Measurements from ENCODE around the gene MBD3L2B.
"Not testable (repeated sequence)": the region's sequence is repeated elsewhere in the genome, so short reads cannot be mapped to it uniquely, and the experiment has no call there.

Gene MBD3L2B

DNA sequence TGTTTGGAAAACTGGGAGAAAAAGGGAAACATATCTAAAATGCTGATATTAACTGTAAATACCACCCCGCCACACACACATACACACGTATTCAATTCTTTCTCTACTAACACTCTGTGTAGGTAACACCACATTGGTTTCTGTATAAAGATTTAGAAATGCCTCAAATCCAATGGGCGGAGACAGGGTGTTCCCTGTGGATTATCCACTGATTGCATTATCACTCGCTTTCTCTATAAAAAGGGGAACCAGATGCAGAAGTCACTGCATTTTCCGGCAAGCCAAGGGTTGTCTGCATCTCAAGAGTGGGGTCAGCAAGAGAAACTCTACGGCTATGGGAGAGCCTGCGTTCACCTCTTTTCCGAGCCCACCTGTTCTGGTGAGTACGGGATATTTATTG lies 9.0 kb upstream of the MBD3L2B start, which contains the start of gene MBD3L5:
MBD3L5 (plus strand) TSS at position 301 of the 400 bp plus-strand sequence; CDS start at position 335, 34 bp downstream.
- H3K4me1 ChIP-seq; H3K4me3 ChIP-seq; H3K9me3 ChIP-seq; intact Hi-C loops (cut with DNase I; ENCODE audit: low total_unique reads); H3K36me3 ChIP-seq; DNase-seq; H3K27ac ChIP-seq; H3K27me3 ChIP-seq: not testable (repeated sequence)

DNA sequence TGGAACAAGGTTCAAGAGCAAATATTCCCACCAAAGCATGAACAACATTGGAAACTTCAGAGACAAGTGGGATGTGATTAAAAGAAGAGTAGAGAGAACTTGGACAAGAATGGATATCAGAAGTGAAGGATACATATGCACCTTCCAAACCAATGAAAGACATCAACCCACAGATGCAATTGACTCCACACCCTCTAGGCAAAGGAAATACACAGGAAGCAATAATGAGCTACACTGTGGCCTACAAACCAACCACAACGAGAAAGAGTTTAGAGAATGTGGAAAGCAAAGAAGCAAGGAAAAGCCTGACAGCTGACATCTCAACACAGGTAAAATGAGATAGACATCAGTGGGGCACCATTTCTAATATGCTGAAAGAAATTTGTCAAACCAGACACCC lies 7.6 kb upstream of the MBD3L2B start:
- H3K27ac ChIP-seq; H3K27me3 ChIP-seq; H3K36me3 ChIP-seq; intact Hi-C loops (cut with DNase I; ENCODE audit: low total_unique reads); H3K4me1 ChIP-seq; DNase-seq; H3K9me3 ChIP-seq; H3K4me3 ChIP-seq: not testable (repeated sequence)

DNA sequence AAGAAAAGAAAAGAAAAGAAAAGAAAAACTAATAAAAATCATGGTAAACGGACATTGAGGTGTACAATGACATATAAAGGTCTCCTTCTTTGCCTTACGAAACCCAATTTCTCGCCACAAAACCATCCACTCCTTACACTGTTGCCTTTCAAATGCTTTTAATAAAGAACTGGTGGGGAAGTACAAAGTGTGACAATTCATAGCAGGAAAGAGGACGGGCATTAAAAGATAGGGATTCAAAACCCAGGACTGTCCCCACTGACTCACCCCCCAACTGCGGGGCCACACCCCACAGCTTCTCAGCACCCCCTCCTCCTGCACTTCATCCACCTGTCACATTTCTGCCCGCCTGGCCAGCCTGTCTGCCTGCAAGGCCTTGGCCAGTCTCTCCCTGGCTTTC lies 2.4 kb downstream of the MBD3L2B start:
- intact Hi-C loops (cut with DNase I; ENCODE audit: low total_unique reads) = no loop called here
- Histone ChIP-seq H3K27ac (no peak overlapping the region), H3K27me3 (no peaks in the 10 kb centered on the region), H3K9me3 (no peaks in the 10 kb centered on the region), H3K4me1 (no peaks in the 10 kb centered on the region), H3K36me3 (no peaks in the 10 kb centered on the region), H3K4me3 (no peak overlapping the region)
- TF ChIP-seq, protein P1, sequence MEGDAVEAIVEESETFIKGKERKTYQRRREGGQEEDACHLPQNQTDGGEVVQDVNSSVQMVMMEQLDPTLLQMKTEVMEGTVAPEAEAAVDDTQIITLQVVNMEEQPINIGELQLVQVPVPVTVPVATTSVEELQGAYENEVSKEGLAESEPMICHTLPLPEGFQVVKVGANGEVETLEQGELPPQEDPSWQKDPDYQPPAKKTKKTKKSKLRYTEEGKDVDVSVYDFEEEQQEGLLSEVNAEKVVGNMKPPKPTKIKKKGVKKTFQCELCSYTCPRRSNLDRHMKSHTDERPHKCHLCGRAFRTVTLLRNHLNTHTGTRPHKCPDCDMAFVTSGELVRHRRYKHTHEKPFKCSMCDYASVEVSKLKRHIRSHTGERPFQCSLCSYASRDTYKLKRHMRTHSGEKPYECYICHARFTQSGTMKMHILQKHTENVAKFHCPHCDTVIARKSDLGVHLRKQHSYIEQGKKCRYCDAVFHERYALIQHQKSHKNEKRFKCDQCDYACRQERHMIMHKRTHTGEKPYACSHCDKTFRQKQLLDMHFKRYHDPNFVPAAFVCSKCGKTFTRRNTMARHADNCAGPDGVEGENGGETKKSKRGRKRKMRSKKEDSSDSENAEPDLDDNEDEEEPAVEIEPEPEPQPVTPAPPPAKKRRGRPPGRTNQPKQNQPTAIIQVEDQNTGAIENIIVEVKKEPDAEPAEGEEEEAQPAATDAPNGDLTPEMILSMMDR (IDR thresholded peaks at IDR 0.05) = no peak
- DNase-seq = no peak

DNA sequence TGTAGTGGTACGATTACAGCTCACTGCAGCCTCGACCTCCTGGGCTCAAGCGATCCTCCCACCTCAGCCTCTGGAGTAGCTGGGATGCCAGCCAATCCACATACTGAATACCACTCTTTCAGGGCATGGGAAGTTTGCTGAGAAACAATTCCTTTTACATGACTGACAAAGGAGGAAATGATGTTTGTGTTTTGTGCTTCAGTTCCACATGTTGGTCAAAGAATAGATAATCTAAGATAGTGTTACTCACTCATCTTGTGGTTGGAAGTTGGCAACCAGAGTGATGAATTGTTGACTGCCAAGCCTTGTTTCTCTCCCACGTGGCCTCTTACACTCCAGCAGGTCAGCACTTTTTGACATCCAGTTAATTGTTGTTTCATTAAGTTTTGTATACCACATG lies 7.6 kb downstream of the MBD3L2B start:
- Histone ChIP-seq H3K9me3 (no peaks in the 10 kb centered on the region), H3K4me3 (no peak overlapping the region), H3K27ac (no peak overlapping the region), H3K36me3 (no peaks in the 10 kb centered on the region), H3K4me1 (no peaks in the 10 kb centered on the region), H3K27me3 (no peaks in the 10 kb centered on the region)
- no peak for DNase-seq
- intact Hi-C loops (cut with DNase I; ENCODE audit: low total_unique reads) = no loop called here
- TF ChIP-seq, protein P1 (IDR thresholded peaks at IDR 0.05) = no peak

DNA sequence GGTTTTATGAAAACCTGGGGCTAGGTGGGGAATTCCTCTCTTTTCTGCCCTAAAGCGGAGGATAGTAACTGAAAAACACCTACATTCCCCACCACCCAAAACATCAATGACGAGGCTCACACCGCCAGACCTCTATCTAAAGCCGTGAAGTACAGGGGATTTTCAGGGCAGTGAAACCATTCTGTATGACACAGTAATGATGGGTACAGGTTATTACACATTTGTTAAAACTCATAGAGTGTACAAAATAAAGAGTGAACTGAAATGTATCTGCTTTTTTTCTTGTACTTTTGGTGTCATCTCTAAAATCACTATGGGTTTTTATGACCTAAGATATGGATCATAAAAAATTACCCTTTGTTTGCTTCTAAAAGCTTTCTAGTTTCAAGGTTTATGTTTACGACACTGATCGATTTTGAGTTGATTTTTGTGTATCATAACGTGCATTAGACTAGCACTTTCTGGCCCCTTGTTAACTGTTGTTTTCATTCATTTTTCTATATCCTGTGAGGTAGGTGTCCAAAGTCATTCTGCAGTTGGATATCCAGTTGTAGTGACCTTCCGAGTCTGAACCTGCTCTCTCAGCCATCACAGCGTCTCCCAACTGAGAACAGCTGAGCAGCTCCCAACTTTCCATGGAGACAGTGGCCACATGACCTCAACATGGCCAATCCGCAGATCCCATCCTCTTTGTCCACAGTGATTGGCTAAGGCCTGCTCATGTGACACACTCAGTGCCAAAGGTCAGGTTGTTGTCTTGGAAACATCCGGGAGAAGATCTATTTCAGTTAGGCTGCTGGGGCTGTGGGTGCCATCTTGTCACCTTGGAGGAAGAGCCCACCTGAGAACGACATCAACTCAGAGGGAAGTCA lies 10.3 kb downstream of the MBD3L2B start:
- H3K4me3 ChIP-seq = no peak overlapping the region
- TF ChIP-seq, protein P1 (IDR thresholded peaks at IDR 0.05) = no peak
- no peaks in the 10 kb centered on the region for H3K4me1 ChIP-seq
- no peaks in the 10 kb centered on the region for H3K36me3 ChIP-seq
- no peaks in the 10 kb centered on the region for H3K9me3 ChIP-seq
- H3K27ac ChIP-seq = no peak overlapping the region
- intact Hi-C loops (cut with DNase I; ENCODE audit: low total_unique reads) = no loop called here
- no peak for DNase-seq
- H3K27me3 ChIP-seq = no peaks in the 10 kb centered on the region

DNA sequence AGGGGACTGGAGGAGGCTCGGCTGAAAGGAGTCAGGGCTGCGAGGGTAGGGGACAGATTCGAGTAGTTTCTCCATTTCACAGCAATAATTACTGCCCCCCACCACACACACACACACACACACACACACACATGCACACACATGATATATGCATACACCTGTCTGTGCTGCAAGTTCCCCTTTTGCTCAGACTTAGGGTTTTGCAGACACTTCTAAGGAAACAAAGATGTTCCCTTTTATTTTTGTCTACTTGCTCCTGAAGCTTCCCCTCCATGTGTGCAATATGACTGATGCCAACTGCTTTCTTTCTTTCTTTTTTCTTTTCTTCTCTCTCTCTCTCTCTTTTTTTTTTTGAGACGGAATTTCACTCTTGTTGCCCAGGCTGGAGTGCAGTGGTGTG lies 13.4 kb downstream of the MBD3L2B start:
- H3K27ac ChIP-seq = no peak overlapping the region
- no peaks in the 10 kb centered on the region for H3K9me3 ChIP-seq
- TF ChIP-seq, protein P1 (IDR thresholded peaks at IDR 0.05) = no peak
- no peak overlapping the region for H3K4me3 ChIP-seq
- no peaks in the 10 kb centered on the region for H3K4me1 ChIP-seq
- H3K36me3 ChIP-seq = no peaks in the 10 kb centered on the region
- DNase-seq = no peak
- intact Hi-C loops (cut with DNase I; ENCODE audit: low total_unique reads) = no loop called here
- no peaks in the 10 kb centered on the region for H3K27me3 ChIP-seq
